PC-3 (cell line): ENCODE data around the gene CAMK2B. TPM values are rescaled to one million over a fixed set of nuclear protein-coding genes. Genes with fewer than 3 reads are reported as not detected.

Source experiments
- ATAC-seq: fragments of 200-7000 bp; cut with Tn5 transposase; 2 replicates; pipeline ENCODE4 v1.9.1; 2020; ENCODE audit warnings: mild to moderate bottlenecking, moderate library complexity
- BruUV-seq: library from RNA; stranded (reverse); fragments of 400-500 nt; replicated peaks from 2 replicates; lab custom pipeline; 2021; lab: Mats Ljungman, UMichigan
- CTCF ChIA-PET: fragments of 300-600 bp; sonication (Branson Sonifier 250); formaldehyde crosslinking; loops from one replicate; lab custom pipeline; 2022; ENCODE audit warnings: antibody characterized with exemption; lab: Charles Lee
- POLR2A ChIA-PET: fragments of 300-600 bp; sonication (Branson Sonifier 250); formaldehyde crosslinking; loops from one replicate; lab custom pipeline; 2022; ENCODE audit warnings: antibody characterized with exemption; ENCODE audit not compliant: unreplicated experiment; lab: Charles Lee
- DNase-seq: peaks from one replicate; pipeline ENCODE4 v3.0.0-alpha.2; 2015
- H2AFZ ChIP-seq: fragments of 300-600 bp; sonication (generic); 2 replicates; pipeline ENCODE4 v1.6.0; 2016; ENCODE audit warnings: antibody characterized with exemption, low read length
- H3F3A ChIP-seq: fragments of 300-600 bp; sonication (generic); one replicate; pipeline ENCODE4 v1.6.0; 2017; ENCODE audit warnings: antibody characterized with exemption, low read length, control low read depth, mild to moderate bottlenecking; ENCODE audit not compliant: unreplicated experiment
- H3K27ac ChIP-seq: fragments of 300-600 bp; sonication (generic); 2 replicates; pipeline ENCODE4 v1.5.1; 2016; ENCODE audit warnings: mild to moderate bottlenecking, low read length
- H3K27me3 ChIP-seq: fragments of 300-600 bp; sonication (generic); 2 replicates; pipeline ENCODE4 v1.6.1; 2016; ENCODE audit warnings: low read length, mixed read lengths
- H3K36me3 ChIP-seq: fragments of 300-600 bp; sonication (generic); 2 replicates; pipeline ENCODE4 v1.6.1; 2016; ENCODE audit warnings: low read depth, mixed run types, low read length, mixed read lengths
- H3K4me1 ChIP-seq: fragments of 300-600 bp; sonication (generic); 2 replicates; pipeline ENCODE4 v1.5.1; 2016; ENCODE audit warnings: low read length; ENCODE audit not compliant: insufficient read depth
- H3K4me2 ChIP-seq: fragments of 300-600 bp; sonication (generic); 2 replicates; pipeline ENCODE4 v1.6.0; 2016; ENCODE audit warnings: low read length
- H3K4me3 ChIP-seq: fragments of 300-600 bp; sonication (generic); 2 replicates; pipeline ENCODE4 v1.5.1; 2016; ENCODE audit warnings: mild to moderate bottlenecking, low read length, mixed read lengths
- H3K79me2 ChIP-seq: fragments of 300-600 bp; sonication (generic); 2 replicates; pipeline ENCODE4 v1.6.1; 2017; ENCODE audit warnings: low read length, mixed read lengths
- H3K9ac ChIP-seq: fragments of 300-600 bp; sonication (generic); 2 replicates; pipeline ENCODE4 v1.6.0; 2016; ENCODE audit warnings: mild to moderate bottlenecking, low read length
- H3K9me2 ChIP-seq: fragments of 300-600 bp; sonication (generic); replicated peaks from 2 replicates; pipeline ENCODE4 v1.6.1; 2016; ENCODE audit warnings: mixed run types, low read length, mixed read lengths
- H3K9me3 ChIP-seq: fragments of 300-600 bp; sonication (generic); 2 replicates; pipeline ENCODE4 v1.6.1; 2016; ENCODE audit warnings: low read length, mixed read lengths
- H4K20me1 ChIP-seq: fragments of 300-600 bp; sonication (generic); 2 replicates; pipeline ENCODE4 v1.6.1; 2016; ENCODE audit warnings: low read length, mixed read lengths
- EZH2 ChIP-seq: fragments of 300-600 bp; sonication (generic); IDR thresholded peaks from one replicate; pipeline ENCODE4 v1.6.1; 2017; ENCODE audit warnings: antibody characterized with exemption, mild to moderate bottlenecking, low read length; ENCODE audit not compliant: unreplicated experiment
- EZH2phosphoT487 ChIP-seq: fragments of 300-600 bp; sonication (generic); IDR thresholded peaks from 2 replicates; pipeline ENCODE4 v1.6.1; 2018; ENCODE audit warnings: mild to moderate bottlenecking, antibody characterized with exemption, low read length, borderline replicate concordance
- intact Hi-C: fragments of 100-400 bp; cut with micrococcal nuclease; formaldehyde crosslinking; loops from 2 replicates; pipeline ENCODE4 v1.9.0; 2023
- total RNA-seq: library from RNA; depleted of rRNA; stranded (reverse); fragments of >200 nt; gene quantifications from 2 replicates; pipeline ENCODE4 v1.2.3, GENCODE V29; 2014
- TF ChIP-seq, protein P1 (sequence below): fragments of 300-600 bp; sonication (generic); conservative IDR thresholded peaks from 2 replicates; pipeline ENCODE4 v1.5.1; 2017; ENCODE audit warnings: antibody characterized with exemption, low read depth, mild to moderate bottlenecking, low read length

CAMK2B gene
- total RNA-seq, 1 experiment from 2014 or later = 1.2 TPM

GRCh38 chr7:44284216-44284615 lies 41.2 kb downstream of the CAMK2B start:
- no peaks in the 10 kb centered on the region for H3K36me3 ChIP-seq
- H3K9me2 ChIP-seq = no peaks in the 10 kb centered on the region
- no peak for ATAC-seq
- no peak overlapping the region for H3K4me3 ChIP-seq
- H3K4me2 ChIP-seq = no peak overlapping the region
- no peaks in the 10 kb centered on the region for H3K4me1 ChIP-seq
- TF ChIP-seq EZH2 = no peak
- no peak for TF ChIP-seq EZH2phosphoT487
- TF ChIP-seq, protein P1, sequence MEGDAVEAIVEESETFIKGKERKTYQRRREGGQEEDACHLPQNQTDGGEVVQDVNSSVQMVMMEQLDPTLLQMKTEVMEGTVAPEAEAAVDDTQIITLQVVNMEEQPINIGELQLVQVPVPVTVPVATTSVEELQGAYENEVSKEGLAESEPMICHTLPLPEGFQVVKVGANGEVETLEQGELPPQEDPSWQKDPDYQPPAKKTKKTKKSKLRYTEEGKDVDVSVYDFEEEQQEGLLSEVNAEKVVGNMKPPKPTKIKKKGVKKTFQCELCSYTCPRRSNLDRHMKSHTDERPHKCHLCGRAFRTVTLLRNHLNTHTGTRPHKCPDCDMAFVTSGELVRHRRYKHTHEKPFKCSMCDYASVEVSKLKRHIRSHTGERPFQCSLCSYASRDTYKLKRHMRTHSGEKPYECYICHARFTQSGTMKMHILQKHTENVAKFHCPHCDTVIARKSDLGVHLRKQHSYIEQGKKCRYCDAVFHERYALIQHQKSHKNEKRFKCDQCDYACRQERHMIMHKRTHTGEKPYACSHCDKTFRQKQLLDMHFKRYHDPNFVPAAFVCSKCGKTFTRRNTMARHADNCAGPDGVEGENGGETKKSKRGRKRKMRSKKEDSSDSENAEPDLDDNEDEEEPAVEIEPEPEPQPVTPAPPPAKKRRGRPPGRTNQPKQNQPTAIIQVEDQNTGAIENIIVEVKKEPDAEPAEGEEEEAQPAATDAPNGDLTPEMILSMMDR = no peak
- H4K20me1 ChIP-seq = no peaks in the 10 kb centered on the region
- DNase-seq = no peak
- no peaks in the 10 kb centered on the region for H3K79me2 ChIP-seq
- intact Hi-C loops = no loop called here
- H3K9me3 ChIP-seq = no peaks in the 10 kb centered on the region
- POLR2A ChIA-PET = no interaction called here
- no peak overlapping the region for H2AFZ ChIP-seq
- H3F3A ChIP-seq = no peaks in the 10 kb centered on the region
- no peak overlapping the region for H3K27ac ChIP-seq
- BruUV-seq = no TSS peak
- CTCF ChIA-PET = no interaction called here
- H3K27me3 ChIP-seq = no peaks in the 10 kb centered on the region
- no peak overlapping the region for H3K9ac ChIP-seq

GRCh38 chr7:44283381-44284211 lies 41.8 kb downstream of the CAMK2B start:
- Histone ChIP-seq H3K4me3 (no peak overlapping the region), H3K79me2 (no peaks in the 10 kb centered on the region), H3K27me3 (no peaks in the 10 kb centered on the region), H3K9me2 (no peaks in the 10 kb centered on the region), H3K27ac (no peak overlapping the region), H3K36me3 (no peaks in the 10 kb centered on the region), H3K4me1 (no peaks in the 10 kb centered on the region), H4K20me1 (no peaks in the 10 kb centered on the region), H3K9ac (no peak overlapping the region), H3K9me3 (no peaks in the 10 kb centered on the region), H2AFZ (no peak overlapping the region), H3F3A (no peaks in the 10 kb centered on the region), H3K4me2 (no peak overlapping the region)
- POLR2A ChIA-PET = no interaction called here
- CTCF ChIA-PET = no interaction called here
- intact Hi-C loops = no loop called here
- DNase-seq (no peak), ATAC-seq (no peak)
- TF ChIP-seq, protein P1 = no peak
- TF ChIP-seq EZH2 = no peak
- TF ChIP-seq EZH2phosphoT487 = no peak
- BruUV-seq = no TSS peak

DNA sequence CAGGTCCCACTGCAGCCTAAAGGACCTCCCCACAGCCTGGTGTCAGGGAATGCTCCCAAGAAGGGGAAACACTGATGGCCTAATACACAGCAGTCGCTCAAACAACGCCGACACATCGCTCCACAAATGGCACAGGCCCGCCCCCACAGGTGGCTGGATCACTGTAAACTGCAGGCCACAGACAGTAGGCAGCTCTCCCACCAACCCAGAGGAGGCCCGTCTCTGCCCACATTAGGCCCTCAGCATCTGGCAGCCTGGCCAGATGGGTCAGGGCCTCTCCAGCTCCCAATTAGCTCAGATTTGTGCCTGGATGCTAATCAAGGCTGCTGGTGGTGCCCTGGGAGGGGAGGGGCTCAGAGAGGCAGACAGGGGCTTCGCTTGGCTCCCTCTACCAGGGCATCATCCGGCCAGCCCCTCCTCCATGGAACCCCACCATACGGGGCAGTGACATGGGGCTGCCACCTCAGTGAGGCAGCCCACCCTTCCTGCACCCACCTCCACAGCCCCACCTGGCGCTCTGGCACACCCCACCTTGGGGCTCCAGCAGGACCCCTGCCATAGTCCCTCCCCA lies 42.7 kb downstream of the CAMK2B start:
- ChIA-PET CTCF (interaction anchor here (1.1 kb wide), 1 partner anchor 23 kb away, joined by 5 read pairs; no protein-coding TSS in a partner anchor), POLR2A (no interaction called here)
- Histone ChIP-seq H3K9me2 (no peaks in the 10 kb centered on the region), H3K9me3 (no peaks in the 10 kb centered on the region), H3K4me2 (no peak overlapping the region), H3F3A (no peaks in the 10 kb centered on the region), H3K27me3 (no peaks in the 10 kb centered on the region), H3K4me3 (no peak overlapping the region), H3K79me2 (no peaks in the 10 kb centered on the region), H3K9ac (no peak overlapping the region), H4K20me1 (no peaks in the 10 kb centered on the region), H3K36me3 (no peaks in the 10 kb centered on the region), H2AFZ (no peak overlapping the region), H3K27ac (no peak overlapping the region), H3K4me1 (no peaks in the 10 kb centered on the region)
- DNase-seq (no peak), ATAC-seq (no peak)
- intact Hi-C loops = no loop called here
- no TSS peak for BruUV-seq
- TF ChIP-seq, protein P1 = no peak
- TF ChIP-seq EZH2 (no peak), EZH2phosphoT487 (no peak)
